Activated CD4-positive, alpha-beta T cell treated with anti-CD3 and anti-CD28 coated beads, Interleukin-2, amount 50 U/mL, for 24 hours (primary cell): ENCODE data around the gene NPFF.

Experiments used
- DNase-seq, 2 donors: peaks; one replicate each; pipeline ENCODE4 v3.0.0-alpha.2; 2020; ENCODE audit warnings: low read depth in 1 of 2, low spot score in 1 of 2

NPFF gene

GRCh38 chr12:53514628-53515290 lies 7.5 kb upstream of the NPFF start:
- DNase-seq, result no peak

- no peak for DNase-seq
Measured at GRCh38 chr12:53513712-53514410, 6.6 kb upstream of the NPFF start.

GRCh38 chr12:53510181-53510812 lies 3.0 kb upstream of the NPFF start:
- no peak for DNase-seq

GRCh38 chr12:53508534-53509170 lies 1.4 kb upstream of the NPFF start:
- peak; percentile 68 to 78 for DNase-seq

- DNase-seq, result no peak
Measured at GRCh38 chr12:53507603-53507885, 260 bp upstream of the NPFF start.

GRCh38 chr12:53506450-53506785 lies 866 bp downstream of the NPFF start:
- no peak for DNase-seq

GRCh38 chr12:53505555-53506449 lies 1.5 kb downstream of the NPFF start:
- DNase-seq, result no peak

- DNase-seq, result no peak
Measured at GRCh38 chr12:53505086-53505485, 2.2 kb downstream of the NPFF start.

- DNase-seq, result no peak
Measured at GRCh38 chr12:53504004-53504920, 3.0 kb downstream of the NPFF start.

- DNase-seq, result no peak
Measured at GRCh38 chr12:53502983-53503728, 4.1 kb downstream of the NPFF start.

- no peak for DNase-seq
Measured at GRCh38 chr12:53502331-53502730, 5.0 kb downstream of the NPFF start.

GRCh38 chr12:53501615-53502181 lies 5.6 kb downstream of the NPFF start:
- DNase-seq, result no peak

- DNase-seq, result peak; percentile 88 to 98
Measured at GRCh38 chr12:53500776-53501614, 6.3 kb downstream of the NPFF start, which contains the start of gene TARBP2. Gene TARBP2, plus strand, starts transcription at chr12:53501283. Its CDS starts 126 bp downstream, at chr12:53501409.

GRCh38 chr12:53500142-53500775 lies 7.0 kb downstream of the NPFF start:
- DNase-seq, result no peak

- no peak for DNase-seq
Measured at GRCh38 chr12:53499266-53500141, 7.8 kb downstream of the NPFF start, which contains the start of gene MAP3K12. Gene MAP3K12, minus strand, starts transcription at chr12:53499458. Its CDS starts 12,067 bp downstream, at chr12:53487391.

GRCh38 chr12:53498235-53498630 lies 9.1 kb downstream of the NPFF start:
- no peak for DNase-seq

GRCh38 chr12:53497461-53497860 lies 9.8 kb downstream of the NPFF start:
- DNase-seq, result no peak
